ENCODE results near the gene ZNF428.

GRCh38 chr19:43584484-43584883 lies 34.9 kb downstream of the ZNF428 start:
- no peak for TF ChIP-seq CTCF (conservative IDR thresholded peaks at IDR 0.05; ENCODE audit: low read length)
- no peak for TF ChIP-seq EZH2phosphoT487 (IDR thresholded peaks at IDR 0.05; ENCODE audit: borderline replicate concordance)

Measured in Loucy (cell line).